ENCODE results near the gene TEKT3. TPM values are rescaled to one million over a fixed set of nuclear protein-coding genes. Genes with fewer than 3 reads are reported as not detected.
A peak's percentile ranks its signal among the peaks of the same experiment; 100 is the strongest.

TEKT3 gene
- total RNA-seq, 4 donors from 2014 or later: not detected

- H3K4me1 ChIP-seq: no peaks in the 10 kb centered on the region
- H3K36me3 ChIP-seq: no peaks in the 10 kb centered on the region
- 62% methylated on average over 6 of the region's 6 CpGs for WGBS
- DNase-seq (ENCODE audit: extremely low spot score): no peak
- H3K27me3 ChIP-seq: no peaks in the 10 kb centered on the region
- no peak overlapping the region for H3K4me3 ChIP-seq
- TF ChIP-seq POLR2A (IDR thresholded peaks at IDR 0.05; ENCODE audit: low read depth) (no peak), POLR2AphosphoS5 (IDR thresholded peaks at IDR 0.05) (peak in 1 of 2 donors; percentile 22), CTCF (IDR thresholded peaks at IDR 0.05) (no peak)
- intact Hi-C loops (cut with DNase I): no loop called here
- no peaks in the 10 kb centered on the region for H3K9me3 ChIP-seq
- H3K27ac ChIP-seq (replicated peaks in 1 of 4): no peak overlapping the region
Measured at GRCh38 chr17:15377616-15378015, 36.2 kb upstream of the TEKT3 start.

- DNase-seq (ENCODE audit: extremely low spot score): no peak
- no peaks in the 10 kb centered on the region for H3K27me3 ChIP-seq
- intact Hi-C loops (cut with DNase I): no loop called here
- H3K27ac ChIP-seq (replicated peaks in 1 of 4): peak overlapping the region; percentile 8 to 52 (median 36)
- H3K9me3 ChIP-seq: no peaks in the 10 kb centered on the region
- no peaks in the 10 kb centered on the region for H3K4me1 ChIP-seq
- no peaks in the 10 kb centered on the region for H3K36me3 ChIP-seq
- TF ChIP-seq POLR2A (IDR thresholded peaks at IDR 0.05; ENCODE audit: low read depth): no peak
- no peak overlapping the region for H3K4me3 ChIP-seq
- WGBS: 79% methylated on average over 4 of the region's 4 CpGs
Measured at GRCh38 chr17:15377200-15377599, 35.8 kb upstream of the TEKT3 start.

GRCh38 chr17:15371376-15372130, 30.2 kb upstream of the TEKT3 start:
- no peak overlapping the region for H3K27ac ChIP-seq (replicated peaks in 1 of 4)
- 96% methylated on average over 9 of the region's 9 CpGs for WGBS
- DNase-seq (ENCODE audit: extremely low spot score): no peak
- no peaks in the 10 kb centered on the region for H3K36me3 ChIP-seq
- H3K27me3 ChIP-seq: no peaks in the 10 kb centered on the region
- H3K4me1 ChIP-seq: no peaks in the 10 kb centered on the region
- intact Hi-C loops (cut with DNase I): no loop called here
- H3K4me3 ChIP-seq: no peak overlapping the region
- no peaks in the 10 kb centered on the region for H3K9me3 ChIP-seq
- TF ChIP-seq CTCF (IDR thresholded peaks at IDR 0.05): no peak
- TF ChIP-seq POLR2A (IDR thresholded peaks at IDR 0.05; ENCODE audit: low read depth): no peak
- TF ChIP-seq POLR2AphosphoS5 (IDR thresholded peaks at IDR 0.05): no peak
- no peak for TF ChIP-seq EP300 (IDR thresholded peaks at IDR 0.05)

GRCh38 chr17:15368600-15368999, 27.2 kb upstream of the TEKT3 start:
- Histone ChIP-seq H3K9me3 (no peaks in the 10 kb centered on the region), H3K36me3 (no peaks in the 10 kb centered on the region), H3K4me1 (no peaks in the 10 kb centered on the region), H3K27me3 (no peaks in the 10 kb centered on the region), H3K27ac (replicated peaks in 1 of 4) (no peak overlapping the region), H3K4me3 (no peak overlapping the region)
- intact Hi-C loops (cut with DNase I): no loop called here
- TF ChIP-seq POLR2A (IDR thresholded peaks at IDR 0.05; ENCODE audit: low read depth): no peak
- TF ChIP-seq EP300 (IDR thresholded peaks at IDR 0.05): no peak
- no peak for TF ChIP-seq POLR2AphosphoS5 (IDR thresholded peaks at IDR 0.05)
- TF ChIP-seq CTCF (IDR thresholded peaks at IDR 0.05): no peak
- DNase-seq (ENCODE audit: extremely low spot score): no peak
- 75% methylated on average over 2 of the region's 2 CpGs for WGBS

GRCh38 chr17:15366026-15366425, 24.6 kb upstream of the TEKT3 start:
- H3K9me3 ChIP-seq: no peaks in the 10 kb centered on the region
- no peak overlapping the region for H3K27ac ChIP-seq (replicated peaks in 1 of 4)
- intact Hi-C loops (cut with DNase I): no loop called here
- DNase-seq (ENCODE audit: extremely low spot score): no peak
- TF ChIP-seq POLR2AphosphoS5 (IDR thresholded peaks at IDR 0.05) (no peak), EP300 (IDR thresholded peaks at IDR 0.05) (no peak), CTCF (IDR thresholded peaks at IDR 0.05) (no peak), POLR2A (IDR thresholded peaks at IDR 0.05; ENCODE audit: low read depth) (no peak)
- H3K4me1 ChIP-seq: no peaks in the 10 kb centered on the region
- 90% methylated on average over 4 of the region's 4 CpGs for WGBS
- no peaks in the 10 kb centered on the region for H3K27me3 ChIP-seq
- no peaks in the 10 kb centered on the region for H3K36me3 ChIP-seq
- no peak overlapping the region for H3K4me3 ChIP-seq

Data from esophagus muscularis mucosa (tissue), 4 donors.